HL-60/S4 treated with phorbol 12-myristate 13-acetate at 8.2 ng/mL for 4 days and 3 days (cell line): ENCODE measurements around the gene SLC66A3.

Source experiments
- in situ Hi-C: fragments of 300-500 bp; cut with MboI; formaldehyde crosslinking; loops from 2 replicates; pipeline ENCODE4 v1.15.0; 2022; ENCODE audit warnings: low sequenced_read_pairs

The SLC66A3 gene

DNA sequence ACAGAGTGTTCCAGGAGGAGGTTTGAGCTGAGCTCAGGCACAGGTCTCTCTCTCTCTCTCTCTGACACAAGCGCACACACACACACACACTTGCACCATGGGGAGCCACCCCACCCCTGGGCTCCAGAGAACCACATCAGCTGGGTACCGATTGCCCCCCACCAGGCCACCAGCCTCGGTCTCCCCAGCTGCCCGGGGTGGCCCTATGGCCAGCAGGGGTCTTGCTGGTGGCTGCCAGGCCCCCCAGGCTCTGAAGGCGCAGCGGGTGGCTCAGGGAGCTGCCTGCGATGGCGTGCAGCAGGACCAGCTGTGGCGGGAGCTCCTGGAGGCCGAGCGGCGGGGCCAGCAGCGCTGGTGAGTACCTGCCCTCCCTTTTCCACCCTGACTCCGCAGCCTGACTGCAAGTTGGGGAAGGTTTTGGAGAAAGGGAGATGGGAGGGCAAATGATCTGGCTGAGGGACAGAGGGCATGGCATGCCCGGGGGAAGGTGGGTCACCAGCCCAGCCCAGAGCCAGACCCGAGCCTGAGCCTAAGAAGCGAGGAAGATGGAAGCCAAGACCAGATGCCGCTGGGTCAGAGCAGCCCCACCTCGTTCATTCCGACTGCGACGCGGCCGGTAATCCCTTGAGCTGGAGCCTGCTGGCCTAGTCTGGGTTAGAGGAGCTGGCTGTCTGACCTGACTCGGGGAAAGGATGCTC is 21.9 kb upstream of the SLC66A3 start:
- in situ Hi-C loops: loop anchor here (10.0 kb wide), 2 partner anchors 311 to 451 kb away; no protein-coding TSS in a partner anchor

DNA sequence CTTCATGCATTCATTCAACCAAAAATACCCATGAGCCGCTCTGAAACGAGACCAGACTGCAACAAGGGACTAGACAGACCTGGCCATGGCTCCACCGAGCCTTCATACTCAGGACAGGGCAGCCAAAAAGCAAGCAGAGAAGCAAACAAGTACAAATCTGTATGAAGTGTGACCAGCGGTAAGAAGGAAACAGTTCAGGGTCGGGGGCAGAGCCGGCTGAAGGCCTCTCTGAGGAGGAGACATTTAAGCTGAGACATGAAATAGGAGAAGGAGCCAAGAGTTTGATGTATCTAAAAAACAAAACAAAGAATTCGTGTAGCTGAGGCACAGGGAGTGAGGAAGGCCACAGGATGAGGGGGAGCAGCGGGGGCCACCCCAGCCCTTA is 21.3 kb upstream of the SLC66A3 start:
- in situ Hi-C loops: loop anchor here (10.0 kb wide), 2 partner anchors 311 to 451 kb away; no protein-coding TSS in a partner anchor

DNA sequence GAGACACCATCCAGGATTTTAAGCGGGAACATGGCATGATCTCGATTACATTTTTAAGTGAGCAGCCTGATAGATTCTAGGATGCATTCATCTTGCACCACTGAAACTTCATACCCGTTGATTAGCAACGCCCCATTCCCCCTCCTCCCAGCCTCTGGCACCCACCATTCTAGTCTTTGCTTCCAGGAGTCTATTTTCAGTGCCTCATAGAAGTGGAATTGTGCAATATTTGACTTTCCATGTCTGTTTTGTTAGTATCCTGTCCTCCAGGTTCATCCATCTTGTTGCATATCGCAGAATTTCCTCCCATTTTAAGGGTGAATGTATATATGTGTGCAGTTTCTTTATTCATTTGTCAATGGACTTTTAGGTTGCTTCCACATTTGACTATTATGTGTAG is 20.9 kb upstream of the SLC66A3 start:
- in situ Hi-C loops: loop anchor here (10.0 kb wide), 2 partner anchors 310 to 450 kb away; no protein-coding TSS in a partner anchor

DNA sequence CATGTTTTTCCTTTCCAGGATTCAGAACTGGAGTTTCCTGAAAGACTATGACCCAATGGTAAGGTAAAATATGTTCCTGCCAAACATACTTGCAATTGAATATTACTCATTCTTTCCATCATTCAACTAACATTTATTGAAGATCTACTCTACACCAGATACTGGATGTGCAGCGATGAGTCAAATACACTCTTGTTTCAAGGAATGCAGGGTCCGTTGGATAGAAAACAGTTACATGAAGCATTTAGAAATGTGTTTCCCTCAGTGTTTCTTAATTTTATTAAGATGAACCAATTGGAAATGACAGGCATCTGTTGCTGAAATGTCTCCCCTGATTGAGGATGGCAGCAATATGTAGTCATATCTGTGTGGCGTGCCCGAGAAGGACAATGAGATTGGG is 14.8 kb upstream of the SLC66A3 start:
- in situ Hi-C loops: no loop called here

DNA sequence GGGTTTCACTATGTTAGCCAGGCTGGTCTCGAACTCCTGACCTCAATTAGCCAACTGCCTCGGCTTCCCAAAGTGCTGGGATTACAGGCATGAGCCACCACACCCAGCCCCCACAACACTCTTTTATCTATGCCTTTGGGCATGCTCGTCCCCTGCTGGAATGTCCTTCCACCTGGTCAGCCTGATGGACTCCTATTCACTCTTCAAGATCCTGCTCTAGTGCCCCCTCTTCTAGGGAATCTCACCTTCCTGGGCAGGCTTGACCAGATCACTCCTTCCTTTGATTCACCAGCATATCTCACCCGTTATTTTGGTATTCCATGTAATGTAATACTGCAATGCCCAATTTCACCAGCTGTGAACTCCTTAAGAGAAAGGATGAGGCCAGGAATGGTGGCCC is 13.9 kb upstream of the SLC66A3 start:
- in situ Hi-C loops: no loop called here

DNA sequence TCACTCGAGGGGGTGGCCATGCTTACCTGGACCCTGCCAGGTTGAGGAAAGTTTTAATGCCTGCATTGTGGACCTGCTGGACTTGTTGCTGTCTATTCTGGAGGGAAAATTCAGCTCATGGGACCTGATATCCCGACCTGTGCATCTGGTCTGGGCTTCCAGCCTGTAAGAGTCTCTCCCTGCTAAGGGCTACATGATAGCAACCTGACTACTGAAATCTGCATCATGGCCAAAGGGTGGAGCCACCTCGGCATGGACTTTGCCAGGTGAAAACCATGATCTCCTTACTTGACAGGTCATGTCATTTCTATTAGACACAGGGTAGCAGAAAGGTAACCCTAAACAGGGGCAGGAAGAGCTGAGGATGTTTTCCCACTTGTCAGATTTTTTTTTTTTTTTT is 12.9 kb upstream of the SLC66A3 start:
- in situ Hi-C loops: no loop called here

DNA sequence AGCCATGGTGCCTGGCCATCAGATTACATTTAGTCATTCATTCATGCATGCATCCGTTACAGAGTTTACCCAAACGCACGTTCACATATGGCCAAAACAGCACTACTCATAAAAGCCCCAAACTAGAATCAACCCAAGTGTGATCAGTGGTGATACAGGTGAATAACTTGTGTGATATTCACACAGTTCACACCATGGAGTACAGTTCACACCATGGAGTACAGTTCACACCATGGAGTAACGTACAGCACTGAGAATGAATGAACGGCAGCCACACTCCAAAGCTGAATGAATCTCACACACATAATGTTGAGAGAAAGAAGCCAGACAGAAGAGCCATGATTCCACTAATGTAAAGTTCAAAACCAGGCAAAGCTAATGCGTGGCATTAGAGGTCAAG is 12.3 kb upstream of the SLC66A3 start:
- in situ Hi-C loops: no loop called here

DNA sequence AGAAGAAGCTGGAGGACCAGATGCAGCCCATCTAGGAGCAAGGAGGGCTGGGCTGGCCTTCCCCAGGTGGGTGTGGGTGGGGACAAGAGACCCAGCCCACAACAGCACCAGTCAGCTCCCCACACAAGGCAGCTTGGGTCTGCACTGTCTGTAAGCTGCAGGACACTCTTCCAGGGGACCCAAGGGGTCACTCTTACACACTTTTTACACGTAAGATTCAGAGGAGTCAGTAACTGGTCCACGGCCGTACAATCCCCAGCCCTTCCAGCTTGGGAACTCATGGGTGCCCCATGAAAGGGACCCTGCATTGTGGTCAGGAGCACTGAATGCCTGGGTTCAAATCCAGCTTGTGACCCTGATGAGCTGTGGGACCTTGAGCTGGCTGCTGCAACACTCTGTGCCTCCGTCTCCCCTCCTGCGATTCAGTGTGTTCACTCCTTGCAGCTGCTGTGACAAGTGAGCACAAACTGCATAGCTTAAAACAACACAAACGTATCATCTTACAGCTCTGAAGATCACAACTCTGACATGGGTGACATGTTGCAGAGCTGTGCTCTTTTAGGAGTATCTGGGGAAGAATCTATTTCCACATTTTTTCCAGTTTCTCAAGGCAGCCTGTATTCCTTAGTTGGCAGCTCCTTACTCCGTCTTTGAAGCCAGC is 11.1 kb upstream of the SLC66A3 start:
- in situ Hi-C loops: no loop called here

DNA sequence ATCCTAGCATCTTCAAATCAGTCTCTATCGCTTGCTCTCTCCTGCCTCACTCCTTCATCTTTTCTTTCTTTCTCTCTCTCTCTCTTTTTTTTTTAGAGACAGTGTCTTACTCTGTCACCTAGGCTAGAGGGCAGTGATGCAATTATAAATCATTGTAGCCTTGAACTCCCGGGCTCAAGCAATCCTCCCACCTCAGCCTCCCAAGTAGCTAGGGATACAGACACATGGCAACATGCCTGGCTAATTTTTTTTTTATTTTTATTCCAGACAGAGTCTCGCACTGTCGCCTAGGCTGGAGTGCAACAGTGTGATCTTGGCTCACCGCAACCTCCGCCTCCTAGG is 10.6 kb upstream of the SLC66A3 start:
- in situ Hi-C loops: no loop called here

DNA sequence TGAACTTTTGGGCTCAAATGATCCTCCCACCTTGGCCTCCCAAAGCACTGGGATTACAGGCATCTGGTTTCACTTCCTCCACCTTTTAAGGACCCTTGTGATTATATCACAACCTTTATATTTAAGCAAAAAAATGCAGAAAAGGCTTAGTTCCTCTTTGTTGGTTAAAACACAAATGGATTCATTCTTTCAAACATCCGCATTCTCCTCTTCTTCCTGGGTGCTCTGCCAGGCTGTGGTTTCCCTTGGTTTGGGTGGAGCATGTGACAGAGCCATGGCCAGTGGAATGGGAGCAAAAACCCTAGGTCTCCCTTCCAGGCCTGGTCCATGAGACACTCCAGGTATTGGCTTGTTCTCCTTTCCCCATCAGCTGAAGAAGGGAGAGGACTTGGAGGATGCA is 9.9 kb upstream of the SLC66A3 start:
- in situ Hi-C loops: no loop called here

DNA sequence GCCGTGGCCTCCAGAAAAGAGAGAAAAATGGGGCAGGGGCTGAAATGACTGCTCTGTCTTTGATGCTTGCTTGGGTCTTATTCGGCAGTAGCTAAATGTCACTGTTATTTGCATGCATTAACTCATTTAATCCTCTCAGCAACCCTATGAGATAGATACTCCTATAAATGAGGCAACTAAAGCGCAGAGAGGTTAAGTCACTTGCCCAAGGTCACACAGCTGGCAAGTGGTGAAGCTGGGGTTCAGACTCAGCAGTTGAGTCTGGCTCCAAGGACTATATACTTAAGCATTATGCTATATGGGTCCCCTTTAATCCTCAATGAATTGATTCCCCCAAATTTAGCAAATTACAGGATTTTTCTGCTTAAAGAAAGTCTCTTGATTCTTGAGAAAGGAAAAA is 9.2 kb upstream of the SLC66A3 start:
- in situ Hi-C loops: no loop called here

DNA sequence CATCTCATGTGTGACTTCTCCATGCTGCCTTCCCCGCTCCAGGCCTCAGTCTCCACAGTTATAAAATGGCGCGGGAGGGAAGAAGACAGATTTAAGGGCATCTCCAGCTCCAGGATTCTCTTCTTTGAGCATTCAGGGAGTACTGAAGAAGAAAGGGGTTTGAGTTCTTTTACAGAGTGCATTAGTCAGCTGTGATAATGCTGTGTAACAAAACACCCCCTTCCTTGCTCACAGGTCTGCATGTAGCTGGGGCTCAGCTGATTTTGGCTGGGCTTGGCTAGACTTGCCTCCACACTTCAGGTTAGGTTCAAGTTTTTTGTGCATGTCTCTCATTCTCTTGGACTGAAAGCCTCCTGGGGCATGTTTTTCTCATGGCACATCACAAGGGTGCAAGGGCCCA is 8.0 kb upstream of the SLC66A3 start:
- in situ Hi-C loops: no loop called here

DNA sequence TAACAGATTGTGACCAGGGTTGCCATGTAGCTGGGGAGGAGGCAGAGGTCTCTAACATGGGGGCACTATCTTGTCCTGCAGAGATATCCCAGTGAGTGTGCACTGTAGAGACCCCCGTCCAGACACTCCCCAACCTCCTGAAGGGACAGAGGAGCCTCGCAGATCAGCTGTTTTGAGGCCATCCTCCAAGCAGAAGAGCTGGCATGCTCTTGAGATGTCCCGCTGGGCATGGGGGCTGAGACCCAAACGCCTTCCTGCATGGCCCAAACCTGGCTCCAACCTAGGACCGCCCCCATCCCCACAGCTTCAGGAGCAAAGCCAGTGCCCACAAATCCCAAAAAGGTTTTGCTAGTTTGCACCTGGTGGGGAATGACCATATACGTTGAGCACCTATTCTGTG is 2.7 kb upstream of the SLC66A3 start:
- in situ Hi-C loops: no loop called here

DNA sequence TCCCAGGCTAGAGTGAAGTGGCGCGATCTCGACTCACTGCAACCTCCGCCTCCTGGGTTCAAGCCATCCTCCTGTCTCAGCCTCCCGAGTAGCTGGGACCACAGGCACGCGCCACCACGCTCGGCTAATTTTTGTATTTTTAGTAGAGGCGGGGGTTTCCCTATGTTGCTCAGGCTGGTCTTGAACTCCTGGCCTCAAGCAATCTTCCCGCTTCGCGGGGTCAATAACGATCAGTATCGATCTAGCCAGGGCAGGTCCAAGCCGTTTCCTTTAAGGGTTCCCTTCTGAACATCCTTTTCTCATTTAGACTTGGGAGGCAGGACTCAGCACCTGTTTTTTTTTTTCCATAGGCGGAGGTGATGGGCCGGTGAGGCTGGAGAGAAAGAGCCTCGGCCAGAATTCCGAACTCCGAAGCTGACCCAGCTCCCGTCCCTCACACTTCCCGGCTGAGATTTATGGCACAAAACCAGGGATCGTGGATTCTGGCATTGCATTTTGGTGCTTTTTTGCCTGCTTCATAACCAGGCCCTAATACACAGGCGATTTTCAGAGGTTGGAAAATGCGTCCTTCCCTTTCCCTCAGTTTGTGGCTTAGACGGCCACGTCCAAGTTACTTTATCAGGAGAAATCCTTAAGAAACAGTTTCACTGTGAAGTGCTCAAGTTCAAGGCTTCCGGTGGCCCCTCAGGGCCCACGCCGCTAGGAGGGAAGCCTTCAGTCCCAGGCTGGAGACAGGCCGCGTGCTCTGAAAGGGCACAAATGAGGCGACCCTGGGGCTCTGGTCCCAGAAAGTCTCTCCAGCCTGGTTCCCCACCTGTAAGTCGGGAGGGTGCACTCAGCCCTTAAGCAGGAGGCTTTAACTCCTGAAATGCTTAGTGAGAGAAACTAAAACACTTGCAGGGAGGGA is 998 bp upstream of the SLC66A3 start:
- in situ Hi-C loops: no loop called here

DNA sequence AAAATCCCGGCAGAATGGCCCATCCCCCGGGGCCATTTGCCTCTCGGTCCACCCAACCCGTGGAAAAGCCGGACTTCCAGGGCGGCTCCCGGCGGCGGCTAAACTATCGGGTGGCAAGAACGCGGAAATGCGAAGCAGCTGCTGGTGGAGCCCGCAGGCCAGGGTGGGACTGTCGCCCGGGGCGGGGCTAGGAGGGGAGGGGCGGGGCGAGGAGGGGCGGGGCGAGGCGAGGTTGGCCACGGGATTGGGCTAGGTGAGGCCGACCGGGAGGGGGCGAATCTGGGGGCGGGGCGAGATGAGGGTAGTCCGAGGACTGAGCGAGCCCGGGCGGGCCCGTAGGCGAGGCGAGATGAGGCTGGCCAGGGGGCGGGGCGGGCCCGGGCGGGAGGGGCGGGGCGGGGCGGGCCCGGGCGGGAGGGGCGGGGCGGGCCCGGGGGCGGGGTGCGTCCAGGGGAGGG is 315 bp upstream of the SLC66A3 start:
- in situ Hi-C loops: no loop called here

DNA sequence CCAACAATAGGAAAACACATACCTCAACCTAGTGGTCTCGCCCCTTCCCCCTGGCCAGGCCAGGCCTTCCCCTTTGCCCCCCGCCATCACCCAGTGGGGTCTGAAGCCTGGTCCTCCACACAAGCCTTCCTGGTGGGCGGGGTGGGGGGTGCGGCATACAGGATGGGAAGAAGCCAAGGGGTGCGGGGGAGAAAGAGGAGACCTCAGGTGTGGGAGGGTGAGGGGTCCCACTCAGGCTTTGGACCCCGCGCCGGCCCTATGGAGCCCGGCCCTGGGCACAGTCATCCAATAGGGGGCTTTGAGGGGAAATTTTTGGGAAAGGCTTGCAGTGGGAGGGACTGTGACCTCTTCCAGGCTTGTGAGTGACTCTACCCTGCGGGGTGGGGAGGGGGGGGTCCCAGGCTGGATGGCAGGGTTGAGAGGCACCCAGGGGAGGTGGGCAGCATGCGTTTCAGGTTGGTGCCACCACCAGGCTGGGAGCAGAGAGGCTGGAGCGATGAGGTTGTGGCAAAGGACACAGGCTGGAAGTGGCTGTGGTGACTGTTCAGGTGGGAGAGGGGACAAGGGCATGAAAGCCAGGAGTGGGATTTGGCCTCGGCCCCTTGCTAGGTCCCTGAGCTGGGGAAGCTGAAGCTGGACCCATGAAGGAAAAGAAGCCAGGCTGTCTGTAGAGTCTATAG is 1.3 kb downstream of the SLC66A3 start:
- in situ Hi-C loops: no loop called here

DNA sequence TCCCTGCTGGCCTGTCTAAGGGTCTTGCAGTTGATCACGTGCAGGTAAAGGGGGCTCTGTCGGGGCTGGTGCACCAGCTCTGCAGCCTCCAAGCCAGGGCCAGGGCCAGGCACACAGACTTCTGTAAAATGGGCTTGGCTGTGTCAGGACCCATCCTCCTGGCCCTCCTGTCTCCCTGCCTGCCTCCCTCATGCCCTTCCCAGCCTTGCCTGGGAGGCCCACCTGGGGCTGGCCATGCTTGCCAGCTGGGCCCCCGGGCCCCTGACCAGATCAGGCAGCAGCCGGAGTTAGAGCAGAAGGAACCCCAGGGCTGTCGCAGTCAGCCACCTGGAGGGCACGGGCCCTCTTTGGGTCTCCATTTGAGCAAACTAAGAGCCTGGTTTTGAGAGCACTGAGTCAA is 2.0 kb downstream of the SLC66A3 start:
- in situ Hi-C loops: no loop called here

DNA sequence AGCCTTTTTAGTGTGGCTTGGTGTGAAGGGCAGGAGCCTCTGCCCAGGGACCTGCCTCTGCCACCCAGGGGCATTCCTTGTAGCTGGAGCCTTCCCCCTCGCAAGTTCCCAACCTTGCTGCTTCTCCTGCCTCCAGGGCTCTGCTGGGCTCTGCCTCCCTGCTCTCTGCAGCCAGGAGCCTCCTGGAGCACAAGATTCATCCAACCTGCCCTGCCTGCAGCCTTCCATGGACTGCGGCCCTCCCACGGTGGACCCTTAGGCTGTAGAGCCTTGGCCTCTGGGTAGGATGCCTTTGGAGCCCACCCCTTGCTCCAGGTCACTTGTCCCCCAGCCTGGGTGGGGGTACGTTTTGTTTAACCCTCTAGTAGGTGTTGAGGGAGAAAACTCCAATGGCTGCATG is 2.5 kb downstream of the SLC66A3 start:
- in situ Hi-C loops: no loop called here

DNA sequence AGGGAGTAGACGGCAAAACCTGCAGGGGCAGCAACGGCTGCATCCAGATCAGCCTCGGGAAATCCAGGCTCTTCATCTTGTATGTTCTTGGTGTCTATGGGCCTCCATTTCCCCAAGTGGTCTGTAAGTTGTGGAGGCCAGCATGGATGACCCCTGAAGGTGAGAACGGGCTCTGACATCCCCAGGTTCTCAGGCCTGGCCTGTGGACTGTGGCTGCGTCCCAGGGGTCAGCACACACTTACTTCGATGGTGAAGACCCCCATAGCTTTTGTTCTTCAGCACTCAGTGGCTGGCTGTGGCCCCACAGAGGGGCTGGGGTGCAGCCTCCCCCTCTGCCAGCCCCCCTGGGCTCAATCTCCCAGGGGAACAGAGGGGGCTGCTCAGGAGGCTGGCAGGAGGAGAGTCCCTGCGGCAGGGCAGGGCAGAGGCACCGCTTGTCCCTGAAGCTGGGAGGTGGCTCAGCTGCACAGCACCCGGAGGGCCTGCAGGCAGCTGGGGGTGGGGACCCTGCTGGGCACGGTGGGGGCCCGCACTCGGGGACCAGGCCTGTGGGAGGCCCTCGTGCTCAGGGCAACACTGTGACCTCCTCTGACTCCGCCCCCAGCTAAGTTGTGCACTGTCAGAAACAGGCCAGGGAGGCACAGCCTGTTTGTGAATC is 3.8 kb downstream of the SLC66A3 start:
- in situ Hi-C loops: no loop called here

DNA sequence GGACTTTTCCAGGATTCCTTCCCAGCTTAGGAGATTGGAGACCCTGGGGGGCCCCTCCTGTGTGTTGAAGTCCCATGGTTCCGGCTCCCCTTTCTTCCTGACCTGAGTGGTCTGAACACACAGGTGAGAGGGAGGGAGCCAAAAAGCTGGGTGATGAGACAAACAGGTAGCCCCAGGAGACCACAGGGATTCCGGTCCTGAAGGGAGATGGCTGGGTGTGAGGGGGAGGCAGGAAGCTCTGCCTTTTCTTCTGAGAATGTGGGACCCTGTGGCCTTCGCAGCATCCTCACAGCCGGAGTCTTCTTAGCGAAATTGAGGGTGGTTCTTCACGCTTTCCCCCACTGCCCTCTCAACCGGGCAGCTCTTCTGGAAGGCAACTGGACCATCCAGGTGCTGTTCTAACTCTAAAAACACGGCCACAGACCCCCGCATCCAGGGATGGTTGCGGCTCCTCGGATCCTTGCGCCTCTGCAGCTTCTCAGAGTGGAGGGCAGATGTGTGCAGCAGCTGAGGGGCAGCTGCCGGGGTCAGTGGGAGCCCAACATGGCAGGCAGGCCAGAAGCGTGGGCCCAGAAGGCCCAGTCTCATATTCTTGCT is 4.4 kb downstream of the SLC66A3 start:
- in situ Hi-C loops: no loop called here
